Measurements from ENCODE around the gene SLC2A11. TPM values are rescaled to one million over a fixed set of nuclear protein-coding genes. Genes with fewer than 3 reads are reported as not detected.

Gene SLC2A11
- polyA plus RNA-seq, 2 of the 4 experiments (the other 2 are of a cell fraction): 5.6 to 12.4 TPM

DNA sequence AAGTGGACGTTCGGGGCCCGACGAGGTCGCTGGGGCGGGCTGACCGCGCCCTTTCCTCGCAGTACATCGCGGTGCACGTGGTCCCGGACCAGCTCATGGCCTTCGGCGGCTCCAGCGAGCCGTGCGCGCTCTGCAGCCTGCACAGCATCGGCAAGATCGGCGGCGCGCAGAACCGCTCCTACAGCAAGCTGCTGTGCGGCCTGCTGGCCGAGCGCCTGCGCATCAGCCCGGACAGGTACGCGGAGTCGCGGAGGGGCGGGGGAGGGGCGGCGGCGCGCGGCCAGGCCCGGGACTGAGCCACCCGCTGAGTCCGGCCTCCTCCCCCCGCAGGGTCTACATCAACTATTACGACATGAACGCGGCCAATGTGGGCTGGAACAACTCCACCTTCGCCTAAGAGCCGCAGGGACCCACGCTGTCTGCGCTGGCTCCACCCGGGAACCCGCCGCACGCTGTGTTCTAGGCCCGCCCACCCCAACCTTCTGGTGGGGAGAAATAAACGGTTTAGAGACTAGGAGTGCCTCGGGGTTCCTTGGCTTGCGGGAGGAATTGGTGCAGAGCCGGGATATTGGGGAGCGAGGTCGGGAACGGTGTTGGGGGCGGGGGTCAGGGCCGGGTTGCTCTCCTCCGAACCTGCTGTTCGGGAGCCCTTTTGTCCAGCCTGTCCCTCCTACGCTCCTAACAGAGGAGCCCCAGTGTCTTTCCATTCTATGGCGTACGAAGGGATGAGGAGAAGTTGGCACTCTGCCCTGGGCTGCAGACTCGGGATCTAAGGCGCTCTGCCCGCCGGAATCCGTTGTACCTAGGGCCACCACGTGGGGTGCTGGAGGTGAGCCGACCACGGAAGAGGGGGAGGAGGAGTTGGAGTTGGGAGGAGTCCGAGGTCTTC, 37.3 kb downstream of the SLC2A11 start:
- 7% methylated on average over 3 of the region's 79 CpGs for WGBS (ENCODE audit: missing lambda C conversion rate)
- Histone ChIP-seq H3K4me3 (peak overlapping the region; percentile 81), H3K9me3 (no peaks in the 10 kb centered on the region), H3K4me1 (peaks cover 28% of the 10 kb centered on the region), H3K27ac (peak overlapping the region; percentile 98 to 99), H3K4me2 (peak overlapping the region; percentile 93)
- POLR2A ChIA-PET: interaction anchor here (0.6 to 1.7 kb wide), 10 partner anchors 14 to 682 kb away, joined by 3 to 25 read pairs (median 4); partner anchors contain the start of gene SLC2A11
- peak; percentile 59 to 67 for ATAC-seq
- DNase-seq (ENCODE audit: low read depth in 1 of 2, low spot score in 1 of 2): peak; percentile 72 to 85
- CTCF ChIA-PET: interaction anchor here (0.7 to 3.0 kb wide), 25 partner anchors 7 to 361 kb away, joined by 3 to 12 read pairs (median 4); partner anchors contain the start of gene SLC2A11
- FAIRE-seq: no peak
- peak; percentile 39 for TF ChIP-seq MYC (IDR thresholded peaks at IDR 0.05; ENCODE audit: borderline replicate concordance, low read length)
- no peak for TF ChIP-seq NFE2L2 (conservative IDR thresholded peaks at IDR 0.05; ENCODE audit: low read length)
- TF ChIP-seq, protein P1, sequence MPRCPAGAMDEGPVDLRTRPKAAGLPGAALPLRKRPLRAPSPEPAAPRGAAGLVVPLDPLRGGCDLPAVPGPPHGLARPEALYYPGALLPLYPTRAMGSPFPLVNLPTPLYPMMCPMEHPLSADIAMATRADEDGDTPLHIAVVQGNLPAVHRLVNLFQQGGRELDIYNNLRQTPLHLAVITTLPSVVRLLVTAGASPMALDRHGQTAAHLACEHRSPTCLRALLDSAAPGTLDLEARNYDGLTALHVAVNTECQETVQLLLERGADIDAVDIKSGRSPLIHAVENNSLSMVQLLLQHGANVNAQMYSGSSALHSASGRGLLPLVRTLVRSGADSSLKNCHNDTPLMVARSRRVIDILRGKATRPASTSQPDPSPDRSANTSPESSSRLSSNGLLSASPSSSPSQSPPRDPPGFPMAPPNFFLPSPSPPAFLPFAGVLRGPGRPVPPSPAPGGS (IDR thresholded peaks at IDR 0.05): no peak
- no peak for TF ChIP-seq TFCP2L1 (CRISPR knock-in tag; IDR thresholded peaks at IDR 0.05)
- TF ChIP-seq CHD2 (IDR thresholded peaks at IDR 0.05; ENCODE audit: low read length, partially characterized antibody): no peak
- TF ChIP-seq POLR2A (IDR thresholded peaks at IDR 0.05; ENCODE audit: low read length): peak; percentile 27; the same call in 1 of the 2 replicates
- TF ChIP-seq NPAS2 (CRISPR knock-in tag; IDR thresholded peaks at IDR 0.05; ENCODE audit: borderline replicate concordance): no peak
- TF ChIP-seq PHF8 (IDR thresholded peaks at IDR 0.05; ENCODE audit: borderline replicate concordance, low read depth): 0 out of 2 replicates have a peak, but pooled peaks have one; percentile 22
- TF ChIP-seq, protein P2, sequence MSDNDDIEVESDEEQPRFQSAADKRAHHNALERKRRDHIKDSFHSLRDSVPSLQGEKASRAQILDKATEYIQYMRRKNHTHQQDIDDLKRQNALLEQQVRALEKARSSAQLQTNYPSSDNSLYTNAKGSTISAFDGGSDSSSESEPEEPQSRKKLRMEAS (IDR thresholded peaks at IDR 0.05): peak; percentile 84
- no peak for TF ChIP-seq ZFP36 (IDR thresholded peaks at IDR 0.05; ENCODE audit: borderline replicate concordance, partially characterized antibody)
- TF ChIP-seq MAFK (IDR thresholded peaks at IDR 0.05; ENCODE audit: partially characterized antibody): no peak
- no peak for TF ChIP-seq ZNF302 (CRISPR knock-in tag; IDR thresholded peaks at IDR 0.05)
- TF ChIP-seq, protein P3, sequence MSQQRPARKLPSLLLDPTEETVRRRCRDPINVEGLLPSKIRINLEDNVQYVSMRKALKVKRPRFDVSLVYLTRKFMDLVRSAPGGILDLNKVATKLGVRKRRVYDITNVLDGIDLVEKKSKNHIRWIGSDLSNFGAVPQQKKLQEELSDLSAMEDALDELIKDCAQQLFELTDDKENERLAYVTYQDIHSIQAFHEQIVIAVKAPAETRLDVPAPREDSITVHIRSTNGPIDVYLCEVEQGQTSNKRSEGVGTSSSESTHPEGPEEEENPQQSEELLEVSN (IDR thresholded peaks at IDR 0.05; ENCODE audit: borderline replicate concordance, low read depth): peak; percentile 55; the same call in 1 of the 2 replicates
- TF ChIP-seq ZC3H11A (IDR thresholded peaks at IDR 0.05): no peak
- TF ChIP-seq MAZ (IDR thresholded peaks at IDR 0.05; ENCODE audit: borderline replicate concordance, low read depth, low read length): no peak
- TF ChIP-seq TP53 (CRISPR knock-in tag; IDR thresholded peaks at IDR 0.05): no peak
- peak; percentile 55; the same call in 1 of the 2 replicates for TF ChIP-seq RNF2 (IDR thresholded peaks at IDR 0.05; ENCODE audit: borderline replicate concordance, low read depth)
- TF ChIP-seq, protein P4, sequence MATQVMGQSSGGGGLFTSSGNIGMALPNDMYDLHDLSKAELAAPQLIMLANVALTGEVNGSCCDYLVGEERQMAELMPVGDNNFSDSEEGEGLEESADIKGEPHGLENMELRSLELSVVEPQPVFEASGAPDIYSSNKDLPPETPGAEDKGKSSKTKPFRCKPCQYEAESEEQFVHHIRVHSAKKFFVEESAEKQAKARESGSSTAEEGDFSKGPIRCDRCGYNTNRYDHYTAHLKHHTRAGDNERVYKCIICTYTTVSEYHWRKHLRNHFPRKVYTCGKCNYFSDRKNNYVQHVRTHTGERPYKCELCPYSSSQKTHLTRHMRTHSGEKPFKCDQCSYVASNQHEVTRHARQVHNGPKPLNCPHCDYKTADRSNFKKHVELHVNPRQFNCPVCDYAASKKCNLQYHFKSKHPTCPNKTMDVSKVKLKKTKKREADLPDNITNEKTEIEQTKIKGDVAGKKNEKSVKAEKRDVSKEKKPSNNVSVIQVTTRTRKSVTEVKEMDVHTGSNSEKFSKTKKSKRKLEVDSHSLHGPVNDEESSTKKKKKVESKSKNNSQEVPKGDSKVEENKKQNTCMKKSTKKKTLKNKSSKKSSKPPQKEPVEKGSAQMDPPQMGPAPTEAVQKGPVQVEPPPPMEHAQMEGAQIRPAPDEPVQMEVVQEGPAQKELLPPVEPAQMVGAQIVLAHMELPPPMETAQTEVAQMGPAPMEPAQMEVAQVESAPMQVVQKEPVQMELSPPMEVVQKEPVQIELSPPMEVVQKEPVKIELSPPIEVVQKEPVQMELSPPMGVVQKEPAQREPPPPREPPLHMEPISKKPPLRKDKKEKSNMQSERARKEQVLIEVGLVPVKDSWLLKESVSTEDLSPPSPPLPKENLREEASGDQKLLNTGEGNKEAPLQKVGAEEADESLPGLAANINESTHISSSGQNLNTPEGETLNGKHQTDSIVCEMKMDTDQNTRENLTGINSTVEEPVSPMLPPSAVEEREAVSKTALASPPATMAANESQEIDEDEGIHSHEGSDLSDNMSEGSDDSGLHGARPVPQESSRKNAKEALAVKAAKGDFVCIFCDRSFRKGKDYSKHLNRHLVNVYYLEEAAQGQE (IDR thresholded peaks at IDR 0.05): no peak
- no peak for TF ChIP-seq EHF (CRISPR knock-in tag; IDR thresholded peaks at IDR 0.05)
- TF ChIP-seq FOSB (CRISPR knock-in tag; IDR thresholded peaks at IDR 0.05): no peak
- TF ChIP-seq RFX5 (IDR thresholded peaks at IDR 0.05): no peak
- no peak for TF ChIP-seq SMC3 (IDR thresholded peaks at IDR 0.05)
- TF ChIP-seq, protein P5, sequence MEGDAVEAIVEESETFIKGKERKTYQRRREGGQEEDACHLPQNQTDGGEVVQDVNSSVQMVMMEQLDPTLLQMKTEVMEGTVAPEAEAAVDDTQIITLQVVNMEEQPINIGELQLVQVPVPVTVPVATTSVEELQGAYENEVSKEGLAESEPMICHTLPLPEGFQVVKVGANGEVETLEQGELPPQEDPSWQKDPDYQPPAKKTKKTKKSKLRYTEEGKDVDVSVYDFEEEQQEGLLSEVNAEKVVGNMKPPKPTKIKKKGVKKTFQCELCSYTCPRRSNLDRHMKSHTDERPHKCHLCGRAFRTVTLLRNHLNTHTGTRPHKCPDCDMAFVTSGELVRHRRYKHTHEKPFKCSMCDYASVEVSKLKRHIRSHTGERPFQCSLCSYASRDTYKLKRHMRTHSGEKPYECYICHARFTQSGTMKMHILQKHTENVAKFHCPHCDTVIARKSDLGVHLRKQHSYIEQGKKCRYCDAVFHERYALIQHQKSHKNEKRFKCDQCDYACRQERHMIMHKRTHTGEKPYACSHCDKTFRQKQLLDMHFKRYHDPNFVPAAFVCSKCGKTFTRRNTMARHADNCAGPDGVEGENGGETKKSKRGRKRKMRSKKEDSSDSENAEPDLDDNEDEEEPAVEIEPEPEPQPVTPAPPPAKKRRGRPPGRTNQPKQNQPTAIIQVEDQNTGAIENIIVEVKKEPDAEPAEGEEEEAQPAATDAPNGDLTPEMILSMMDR (IDR thresholded peaks at IDR 0.05): no peak
- TF ChIP-seq GATA3 (IDR thresholded peaks at IDR 0.05; ENCODE audit: borderline replicate concordance): no peak
- TF ChIP-seq KDM1A (IDR thresholded peaks at IDR 0.05; ENCODE audit: low read depth): no peak
- TF ChIP-seq NR3C1 (IDR thresholded peaks at IDR 0.05): no peak
- no peak for TF ChIP-seq HEYL (CRISPR knock-in tag; IDR thresholded peaks at IDR 0.05)
- TF ChIP-seq, protein P6, sequence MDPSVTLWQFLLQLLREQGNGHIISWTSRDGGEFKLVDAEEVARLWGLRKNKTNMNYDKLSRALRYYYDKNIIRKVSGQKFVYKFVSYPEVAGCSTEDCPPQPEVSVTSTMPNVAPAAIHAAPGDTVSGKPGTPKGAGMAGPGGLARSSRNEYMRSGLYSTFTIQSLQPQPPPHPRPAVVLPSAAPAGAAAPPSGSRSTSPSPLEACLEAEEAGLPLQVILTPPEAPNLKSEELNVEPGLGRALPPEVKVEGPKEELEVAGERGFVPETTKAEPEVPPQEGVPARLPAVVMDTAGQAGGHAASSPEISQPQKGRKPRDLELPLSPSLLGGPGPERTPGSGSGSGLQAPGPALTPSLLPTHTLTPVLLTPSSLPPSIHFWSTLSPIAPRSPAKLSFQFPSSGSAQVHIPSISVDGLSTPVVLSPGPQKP (IDR thresholded peaks at IDR 0.05; ENCODE audit: low read depth, low read length): no peak
- TF ChIP-seq, protein P7, sequence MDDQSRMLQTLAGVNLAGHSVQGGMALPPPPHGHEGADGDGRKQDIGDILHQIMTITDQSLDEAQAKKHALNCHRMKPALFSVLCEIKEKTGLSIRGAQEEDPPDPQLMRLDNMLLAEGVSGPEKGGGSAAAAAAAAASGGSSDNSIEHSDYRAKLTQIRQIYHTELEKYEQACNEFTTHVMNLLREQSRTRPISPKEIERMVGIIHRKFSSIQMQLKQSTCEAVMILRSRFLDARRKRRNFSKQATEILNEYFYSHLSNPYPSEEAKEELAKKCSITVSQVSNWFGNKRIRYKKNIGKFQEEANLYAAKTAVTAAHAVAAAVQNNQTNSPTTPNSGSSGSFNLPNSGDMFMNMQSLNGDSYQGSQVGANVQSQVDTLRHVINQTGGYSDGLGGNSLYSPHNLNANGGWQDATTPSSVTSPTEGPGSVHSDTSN (IDR thresholded peaks at IDR 0.05): no peak
- no peak for TF ChIP-seq RARB (CRISPR knock-in tag; IDR thresholded peaks at IDR 0.05)

Data from A549 (cell line).